ENCODE measurements around the gene ARHGAP21. TPM values are rescaled to one million over a fixed set of nuclear protein-coding genes. Genes with fewer than 3 reads are reported as not detected.

The ARHGAP21 gene
- total and polyA plus RNA-seq, 12 donors: 23.0 to 52.3 (median 39.9) TPM

DNA sequence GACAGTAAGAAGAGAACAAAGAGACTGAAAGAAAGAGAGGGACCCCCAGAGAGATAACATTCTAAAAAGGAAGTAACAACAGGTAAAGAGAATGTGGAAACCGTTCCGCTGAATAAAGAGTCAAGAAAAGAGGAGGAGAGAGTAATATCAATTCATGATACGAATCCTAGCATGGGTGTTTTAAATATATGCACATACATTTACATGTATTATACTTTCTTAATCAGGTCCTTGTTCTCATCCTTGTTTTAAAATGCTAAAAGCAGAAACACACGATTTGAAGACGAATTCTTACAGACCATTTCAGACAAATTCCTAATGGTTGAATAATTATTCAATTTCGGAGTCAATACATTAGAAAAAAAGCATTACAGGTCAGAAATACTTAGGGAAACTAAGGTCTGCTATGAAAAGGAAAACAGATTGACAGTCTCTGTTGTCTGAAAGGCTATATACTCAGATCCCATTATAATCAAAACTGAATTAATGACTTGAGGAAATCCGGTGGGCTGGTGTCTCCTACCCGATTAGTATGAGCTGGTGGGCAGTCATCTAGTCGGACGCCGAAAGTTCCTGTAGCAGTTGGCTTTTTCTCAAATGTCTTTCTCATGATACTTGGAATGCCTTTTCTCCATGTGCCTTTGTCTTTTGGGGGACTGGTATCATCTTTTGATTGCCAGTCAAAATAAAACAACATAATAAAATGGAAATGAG is 127.3 kb downstream of the ARHGAP21 start:
- DNase-seq: no peak
- WGBS, 2 donors: 95 to 96% methylated on average over 11 of the region's 11 CpGs
- TF ChIP-seq, protein P1, sequence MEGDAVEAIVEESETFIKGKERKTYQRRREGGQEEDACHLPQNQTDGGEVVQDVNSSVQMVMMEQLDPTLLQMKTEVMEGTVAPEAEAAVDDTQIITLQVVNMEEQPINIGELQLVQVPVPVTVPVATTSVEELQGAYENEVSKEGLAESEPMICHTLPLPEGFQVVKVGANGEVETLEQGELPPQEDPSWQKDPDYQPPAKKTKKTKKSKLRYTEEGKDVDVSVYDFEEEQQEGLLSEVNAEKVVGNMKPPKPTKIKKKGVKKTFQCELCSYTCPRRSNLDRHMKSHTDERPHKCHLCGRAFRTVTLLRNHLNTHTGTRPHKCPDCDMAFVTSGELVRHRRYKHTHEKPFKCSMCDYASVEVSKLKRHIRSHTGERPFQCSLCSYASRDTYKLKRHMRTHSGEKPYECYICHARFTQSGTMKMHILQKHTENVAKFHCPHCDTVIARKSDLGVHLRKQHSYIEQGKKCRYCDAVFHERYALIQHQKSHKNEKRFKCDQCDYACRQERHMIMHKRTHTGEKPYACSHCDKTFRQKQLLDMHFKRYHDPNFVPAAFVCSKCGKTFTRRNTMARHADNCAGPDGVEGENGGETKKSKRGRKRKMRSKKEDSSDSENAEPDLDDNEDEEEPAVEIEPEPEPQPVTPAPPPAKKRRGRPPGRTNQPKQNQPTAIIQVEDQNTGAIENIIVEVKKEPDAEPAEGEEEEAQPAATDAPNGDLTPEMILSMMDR (IDR thresholded peaks at IDR 0.05): no peak
- no peak for ATAC-seq
- no peaks in the 10 kb centered on the region for H3K9me3 ChIP-seq
- no peak overlapping the region for H3K4me3 ChIP-seq
- intact Hi-C loops (cut with DNase I): no loop called here
- H3K36me3 ChIP-seq: peaks cover 0 to 100% (median 78%) of the 10 kb centered on the region in 9 donors
- H3K27ac ChIP-seq: no peak overlapping the region
- H3K4me1 ChIP-seq: no peaks in the 10 kb centered on the region
- H3K27me3 ChIP-seq: no peaks in the 10 kb centered on the region

DNA sequence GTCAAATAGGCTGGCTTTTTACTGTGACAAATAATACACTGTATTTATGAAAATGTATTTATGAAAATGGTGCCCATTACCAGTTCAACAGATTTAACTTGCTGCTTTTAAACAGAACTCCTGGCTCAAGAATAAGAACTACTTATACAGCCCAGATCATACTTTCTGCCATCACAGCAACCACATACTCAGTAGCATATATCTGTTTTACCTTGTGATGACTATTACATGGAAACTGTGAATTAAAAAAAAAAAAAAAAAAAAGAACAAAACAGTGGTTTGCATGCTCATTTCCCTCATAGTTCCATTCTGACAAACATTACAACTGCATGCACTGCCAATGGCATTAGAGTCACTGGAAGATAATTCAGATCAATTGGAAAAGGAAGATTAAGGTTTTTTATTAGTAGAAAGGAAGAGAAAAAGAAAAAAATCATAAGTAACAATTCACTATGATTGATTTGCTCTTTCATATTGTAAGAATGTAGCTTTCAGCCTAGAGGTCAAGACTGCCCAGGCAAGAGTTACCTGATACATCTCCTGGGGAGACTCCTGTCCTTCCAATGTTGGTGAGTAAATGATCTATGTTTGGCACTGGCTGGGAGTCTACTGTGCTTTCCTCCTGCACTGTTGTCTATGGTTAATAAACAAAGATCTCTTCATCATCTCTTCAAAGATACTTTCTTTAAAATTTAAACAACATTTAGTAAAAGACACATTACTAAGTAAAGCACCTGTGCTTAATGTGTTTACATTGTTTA is 132.8 kb downstream of the ARHGAP21 start:
- TF ChIP-seq, protein P1 (IDR thresholded peaks at IDR 0.05): no peak
- DNase-seq (no peak), ATAC-seq (no peak)
- H3K27ac ChIP-seq: no peak overlapping the region
- no peak overlapping the region for H3K4me3 ChIP-seq
- no peaks in the 10 kb centered on the region for H3K4me1 ChIP-seq
- peaks cover 0 to 100% (median 71%) of the 10 kb centered on the region in 9 donors for H3K36me3 ChIP-seq
- H3K27me3 ChIP-seq: no peaks in the 10 kb centered on the region
- intact Hi-C loops (cut with DNase I): no loop called here
- H3K9me3 ChIP-seq: no peaks in the 10 kb centered on the region

DNA sequence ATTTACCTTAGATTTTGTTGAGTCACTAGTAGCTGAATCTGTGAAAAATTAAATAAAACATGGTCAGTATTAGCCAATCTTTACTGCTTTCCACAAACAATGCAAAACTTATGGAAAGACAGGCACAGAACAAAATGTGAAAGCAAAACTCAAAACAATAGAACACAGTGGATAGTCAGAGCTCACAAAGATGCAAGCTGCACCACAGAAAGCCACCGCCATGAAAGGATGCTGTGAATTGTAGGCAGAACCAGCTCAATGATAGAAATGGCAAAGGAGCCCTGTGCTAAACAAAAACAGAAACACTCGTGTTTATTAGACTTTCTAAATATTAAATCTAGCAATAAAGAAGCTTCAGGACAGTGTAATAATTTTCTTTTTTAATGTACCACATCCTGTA is 134.4 kb downstream of the ARHGAP21 start:
- Histone ChIP-seq H3K9me3 (no peaks in the 10 kb centered on the region), H3K36me3 (peaks cover 0 to 100% (median 66%) of the 10 kb centered on the region in 9 donors), H3K27me3 (no peaks in the 10 kb centered on the region), H3K4me1 (no peaks in the 10 kb centered on the region), H3K27ac (no peak overlapping the region), H3K4me3 (no peak overlapping the region)
- WGBS, 2 donors: 96 to 97% methylated on average over 2 of the region's 2 CpGs
- ATAC-seq (no peak), DNase-seq (no peak)
- intact Hi-C loops (cut with DNase I): no loop called here
- TF ChIP-seq, protein P1 (IDR thresholded peaks at IDR 0.05): no peak

DNA sequence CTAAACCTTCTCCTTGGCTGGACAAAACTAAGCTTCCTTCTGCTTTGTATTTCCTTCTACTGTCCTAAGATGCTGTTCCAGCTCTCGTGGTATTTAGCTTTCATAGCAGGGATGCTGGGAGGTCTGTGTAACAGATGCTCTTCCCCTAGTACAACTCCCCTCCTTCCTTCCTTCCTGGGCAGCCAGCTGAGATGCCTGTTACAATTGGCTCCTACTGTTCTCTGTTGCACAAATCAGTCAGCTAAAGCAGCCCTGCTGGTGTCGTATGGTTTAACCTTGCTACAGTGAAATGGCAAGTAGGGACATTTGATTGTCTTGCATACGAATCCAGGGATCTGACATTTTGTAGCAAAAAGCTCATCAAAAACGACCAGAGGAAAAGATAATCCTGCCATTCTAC is 143.8 kb downstream of the ARHGAP21 start:
- H3K9me3 ChIP-seq: no peaks in the 10 kb centered on the region
- peaks cover 0 to under 1% (median 0%) of the 10 kb centered on the region in 9 donors for H3K4me1 ChIP-seq
- TF ChIP-seq, protein P1 (IDR thresholded peaks at IDR 0.05): no peak
- H3K27me3 ChIP-seq: no peaks in the 10 kb centered on the region
- 48 to 52% methylated on average over 4 of the region's 4 CpGs for WGBS, 2 donors
- no peak overlapping the region for H3K4me3 ChIP-seq
- ATAC-seq (no peak), DNase-seq (no peak)
- H3K27ac ChIP-seq: no peak overlapping the region
- intact Hi-C loops (cut with DNase I): no loop called here
- H3K36me3 ChIP-seq: peaks cover 0 to 30% (median 11%) of the 10 kb centered on the region in 9 donors
